Tibial nerve (tissue), 4 donors: ENCODE measurements around the gene CMAS. TPM values are rescaled to one million over a fixed set of nuclear protein-coding genes. Genes with fewer than 3 reads are reported as not detected.

Source experiments
- DNase-seq, 2 donors: peaks; one replicate each; pipeline ENCODE4 v3.0.0-alpha.2; 2019; ENCODE audit warnings: low spot score in 2 of 2
- H3K27ac ChIP-seq, 4 donors: fragments of 200-600 bp; sonication (generic) in 3 of 4; one replicate each; pipeline ENCODE4 v1.5.1; 2017 to 2019; ENCODE audit warnings: mild to moderate bottlenecking in 1 of 4
- H3K27me3 ChIP-seq, 2 donors: fragments of 200-600 bp; sonication (generic) in 1 of 2; one replicate each; pipeline versions ENCODE4 v1.5.1 to v1.6.0; 2017 to 2019
- H3K36me3 ChIP-seq, 3 donors: fragments of 200-600 bp; sonication (generic); one replicate each; pipeline ENCODE4 v1.5.1; 2018 to 2019
- H3K4me1 ChIP-seq, 4 donors: fragments of 200-600 bp; sonication (generic) in 3 of 4; one replicate each; pipeline ENCODE4 v1.5.1; 2017 to 2019
- H3K4me3 ChIP-seq, 4 donors: fragments of 200-600 bp; sonication (generic) in 3 of 4; one replicate each; pipeline ENCODE4 v1.5.1; 2017 to 2019; ENCODE audit warnings: mild to moderate bottlenecking in 1 of 4, moderate library complexity in 1 of 4
- H3K9me3 ChIP-seq, 4 donors: fragments of 200-600 bp; sonication (generic) in 3 of 4; one replicate each; pipeline ENCODE4 v1.5.1; 2017 to 2019
- EP300 ChIP-seq, 2 donors: sonication (generic); formaldehyde crosslinking; IDR thresholded peaks; one replicate each; pipeline ENCODE4 v1.6.1; 2017; ENCODE audit warnings: antibody characterized with exemption in 2 of 2, mild to moderate bottlenecking in 1 of 2
- POLR2A ChIP-seq, 2 donors: fragments of 450-650 bp; IDR thresholded peaks; one replicate each; pipeline ENCODE4 v1.6.1; 2017; ENCODE audit warnings: antibody characterized with exemption in 2 of 2, mild to moderate bottlenecking in 2 of 2, moderate library complexity in 2 of 2
- WGBS, 2 donors: methylation state at CpG; one replicate each; pipeline ENCODE4 v1.1.5; 2018; 5-methylcytosine and 5-hydroxymethylcytosine counted together
- total RNA-seq, 4 donors: library from RNA; depleted of rRNA; stranded (reverse); fragments of >200 nt; gene quantifications; one replicate each; pipeline ENCODE4 v1.1.0, GENCODE V29; 2016
- TF ChIP-seq, protein P1 (sequence below), 5 experiments: fragments of 200-600 bp in 3 of 5; fragments of 450-650 bp in 2 of 5; sonication (generic) in 3 of 5; IDR thresholded peaks; one replicate each; pipeline ENCODE4 v1.5.1; 2016 to 2019; ENCODE audit warnings: antibody characterized with exemption in 5 of 5, mild to moderate bottlenecking in 3 of 5, moderate library complexity in 2 of 5

The CMAS gene
- total RNA-seq, 4 donors from 2014 or later = 16.3 to 33.4 (median 21.5) TPM

- 74 to 77% methylated on average over 1 of the region's 1 CpG for WGBS, 2 donors
- DNase-seq = no peak
- H3K9me3 ChIP-seq = no peaks in the 10 kb centered on the region
- no peaks in the 10 kb centered on the region for H3K27me3 ChIP-seq
- H3K4me1 ChIP-seq = no peaks in the 10 kb centered on the region
- no peak overlapping the region for H3K4me3 ChIP-seq
- no peak overlapping the region for H3K27ac ChIP-seq
- TF ChIP-seq POLR2A (IDR thresholded peaks at IDR 0.05) (no peak), EP300 (IDR thresholded peaks at IDR 0.05) (no peak)
- TF ChIP-seq, protein P1, sequence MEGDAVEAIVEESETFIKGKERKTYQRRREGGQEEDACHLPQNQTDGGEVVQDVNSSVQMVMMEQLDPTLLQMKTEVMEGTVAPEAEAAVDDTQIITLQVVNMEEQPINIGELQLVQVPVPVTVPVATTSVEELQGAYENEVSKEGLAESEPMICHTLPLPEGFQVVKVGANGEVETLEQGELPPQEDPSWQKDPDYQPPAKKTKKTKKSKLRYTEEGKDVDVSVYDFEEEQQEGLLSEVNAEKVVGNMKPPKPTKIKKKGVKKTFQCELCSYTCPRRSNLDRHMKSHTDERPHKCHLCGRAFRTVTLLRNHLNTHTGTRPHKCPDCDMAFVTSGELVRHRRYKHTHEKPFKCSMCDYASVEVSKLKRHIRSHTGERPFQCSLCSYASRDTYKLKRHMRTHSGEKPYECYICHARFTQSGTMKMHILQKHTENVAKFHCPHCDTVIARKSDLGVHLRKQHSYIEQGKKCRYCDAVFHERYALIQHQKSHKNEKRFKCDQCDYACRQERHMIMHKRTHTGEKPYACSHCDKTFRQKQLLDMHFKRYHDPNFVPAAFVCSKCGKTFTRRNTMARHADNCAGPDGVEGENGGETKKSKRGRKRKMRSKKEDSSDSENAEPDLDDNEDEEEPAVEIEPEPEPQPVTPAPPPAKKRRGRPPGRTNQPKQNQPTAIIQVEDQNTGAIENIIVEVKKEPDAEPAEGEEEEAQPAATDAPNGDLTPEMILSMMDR (IDR thresholded peaks at IDR 0.05) = no peak
- peaks cover 0 to 29% (median 0%) of the 10 kb centered on the region in 3 donors for H3K36me3 ChIP-seq
Observed at GRCh38 chr12:22069851-22070250, 23.8 kb downstream of the CMAS start.

GRCh38 chr12:22082190-22082701 is 36.2 kb downstream of the CMAS start:
- DNase-seq = no peak
- WGBS, 2 donors = 81 to 84% methylated on average over 10 of the region's 10 CpGs
- H3K36me3 ChIP-seq = no peaks in the 10 kb centered on the region
- TF ChIP-seq, protein P1 (IDR thresholded peaks at IDR 0.05) = no peak
- TF ChIP-seq EP300 (IDR thresholded peaks at IDR 0.05) (no peak), POLR2A (IDR thresholded peaks at IDR 0.05) (no peak)
- no peaks in the 10 kb centered on the region for H3K27me3 ChIP-seq
- no peaks in the 10 kb centered on the region for H3K9me3 ChIP-seq
- H3K27ac ChIP-seq = no peak overlapping the region
- H3K4me1 ChIP-seq = no peaks in the 10 kb centered on the region
- no peak overlapping the region for H3K4me3 ChIP-seq

DNA sequence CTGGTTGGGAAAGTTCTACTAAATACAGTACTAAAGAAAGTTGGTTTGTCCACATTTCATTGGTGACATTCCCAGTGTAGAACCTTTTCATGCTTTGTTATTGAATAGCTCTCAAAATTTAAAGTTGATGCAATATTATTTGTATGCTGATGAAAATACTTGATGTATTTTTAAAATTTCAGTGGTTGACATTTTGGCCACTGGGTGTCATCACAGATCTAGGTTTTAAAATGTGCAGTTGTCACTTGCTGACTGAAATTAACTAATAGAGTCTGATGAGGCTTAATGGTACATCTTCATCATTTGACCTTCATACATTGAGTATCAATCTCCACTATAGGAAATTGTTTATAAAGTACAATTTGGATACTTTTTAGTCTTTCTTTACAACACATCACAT is 37.1 kb downstream of the CMAS start:
- no peak overlapping the region for H3K4me3 ChIP-seq
- no peaks in the 10 kb centered on the region for H3K27me3 ChIP-seq
- no peak for TF ChIP-seq POLR2A (IDR thresholded peaks at IDR 0.05)
- TF ChIP-seq EP300 (IDR thresholded peaks at IDR 0.05) = no peak
- TF ChIP-seq, protein P1 (IDR thresholded peaks at IDR 0.05) = peak; percentile 23 to 65 (median 40)
- no peaks in the 10 kb centered on the region for H3K36me3 ChIP-seq
- H3K9me3 ChIP-seq = no peaks in the 10 kb centered on the region
- no peaks in the 10 kb centered on the region for H3K4me1 ChIP-seq
- peak in 1 of 2 donors; percentile 52 for DNase-seq
- H3K27ac ChIP-seq = no peak overlapping the region

DNA sequence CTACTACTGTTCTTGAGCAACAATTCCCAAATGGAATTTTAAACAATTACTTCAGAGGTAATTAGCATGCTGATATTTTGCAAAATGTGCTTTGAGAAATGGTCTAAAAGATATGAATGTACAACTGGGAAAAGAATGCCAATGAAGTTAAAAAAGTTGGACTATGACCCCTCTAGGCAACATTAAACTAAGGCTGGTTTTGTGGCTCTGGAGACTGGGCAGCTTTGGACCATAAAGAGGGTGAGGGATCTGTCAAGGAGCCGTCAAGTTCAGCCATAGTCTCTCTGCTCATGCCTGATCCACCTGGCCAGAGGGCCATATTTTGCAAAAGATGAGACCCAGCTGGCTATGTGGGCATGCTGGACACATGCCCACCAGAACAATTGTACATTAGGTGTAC is 38.8 kb downstream of the CMAS start:
- H3K4me1 ChIP-seq = no peaks in the 10 kb centered on the region
- 61 to 94% methylated on average over 1 of the region's 1 CpG for WGBS, 2 donors
- no peak for DNase-seq
- H3K27me3 ChIP-seq = no peaks in the 10 kb centered on the region
- no peak overlapping the region for H3K27ac ChIP-seq
- H3K4me3 ChIP-seq = no peak overlapping the region
- TF ChIP-seq POLR2A (IDR thresholded peaks at IDR 0.05) (no peak), EP300 (IDR thresholded peaks at IDR 0.05) (no peak)
- TF ChIP-seq, protein P1 (IDR thresholded peaks at IDR 0.05) = no peak
- no peaks in the 10 kb centered on the region for H3K9me3 ChIP-seq
- no peaks in the 10 kb centered on the region for H3K36me3 ChIP-seq

DNA sequence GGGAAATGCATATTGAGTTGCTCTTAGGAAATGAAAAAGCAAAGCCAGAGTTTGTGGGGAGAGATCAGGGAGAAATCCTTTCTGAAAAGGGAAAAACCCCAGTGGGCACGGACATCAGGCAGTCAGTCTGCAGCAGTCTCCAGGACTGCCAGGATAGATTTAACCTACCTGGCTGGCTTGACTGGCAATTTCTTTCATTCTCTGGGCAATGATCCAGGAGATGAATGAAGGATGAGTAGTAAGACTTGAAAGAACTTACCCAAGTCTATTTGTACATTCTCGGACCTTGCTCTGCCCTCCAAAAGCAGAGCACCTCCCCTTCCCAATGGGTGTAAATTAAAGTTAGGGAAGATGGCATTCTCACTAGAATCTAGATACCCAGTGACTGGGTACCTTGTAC is 42.9 kb downstream of the CMAS start:
- Histone ChIP-seq H3K27ac (no peak overlapping the region), H3K4me3 (no peak overlapping the region), H3K27me3 (no peaks in the 10 kb centered on the region), H3K4me1 (no peaks in the 10 kb centered on the region), H3K9me3 (no peaks in the 10 kb centered on the region), H3K36me3 (no peaks in the 10 kb centered on the region)
- 88 to 92% methylated on average over 2 of the region's 2 CpGs for WGBS, 2 donors
- DNase-seq = no peak
- TF ChIP-seq EP300 (IDR thresholded peaks at IDR 0.05) (no peak), POLR2A (IDR thresholded peaks at IDR 0.05) (no peak)
- TF ChIP-seq, protein P1 (IDR thresholded peaks at IDR 0.05) = no peak
